ENCODE results near the gene ZGPAT. TPM values are rescaled to one million over a fixed set of nuclear protein-coding genes. Genes with fewer than 3 reads are reported as not detected.

ZGPAT gene
- total RNA-seq, 1 experiment from 2014 or later, result 27.6 TPM

GRCh38 chr20:63777614-63778013 is 69.8 kb downstream of the ZGPAT start:
- Mint-ChIP-seq H3K9me3 (no peaks in the 10 kb centered on the region; a peak in 2 of 5 replicates), H3K4me1 (peaks cover 23% of the 10 kb centered on the region in 2 experiments), H3K27ac (no peak overlapping the region), H3K4me3 (no peak overlapping the region), H3K36me3 (ENCODE audit: insufficient read depth in 1 of 3, low read depth in 3 of 3) (peaks cover 3 to 16% (median 15%) of the 10 kb centered on the region in 3 experiments; a peak in 6 of 7 replicates), H3K27me3 (ENCODE audit: low read depth) (no peaks in the 10 kb centered on the region; the same call in 1 of the 2 replicates)
- Histone ChIP-seq H3K4me2 (ENCODE audit: insufficient read depth, insufficient read length, low read length) (no peak overlapping the region), H3K23me2 (ENCODE audit: insufficient read length, low read depth, low read length, poor library complexity, severe bottlenecking) (peaks cover 7% of the 10 kb centered on the region), H4K5ac (ENCODE audit: insufficient read length, low read depth, low read length) (no peak overlapping the region), H2BK120ac (ENCODE audit: low read depth, low read length, poor library complexity, severe bottlenecking) (no peak overlapping the region), H3K4me1 (ENCODE audit: insufficient read depth, low read length) (no peaks in the 10 kb centered on the region), H2BK15ac (ENCODE audit: low read depth, low read length) (no peak overlapping the region), H3K4ac (ENCODE audit: low read depth, low read length) (no peak overlapping the region), H2BK20ac (ENCODE audit: low read depth, low read length, poor library complexity, severe bottlenecking) (no peak overlapping the region), H3K9me3 (ENCODE audit: control insufficient read depth, low read depth, low read length) (no peaks in the 10 kb centered on the region), H3T11ph (ENCODE audit: low read length) (no peak overlapping the region), H2BK5ac (ENCODE audit: insufficient read length, low read length) (no peak overlapping the region), H2AFZ (ENCODE audit: low read length) (no peak overlapping the region), H3K14ac (ENCODE audit: insufficient read depth, low read length) (no peak overlapping the region), H3K23ac (ENCODE audit: insufficient read length, low read depth, low read length) (no peak overlapping the region), H3K27ac (ENCODE audit: insufficient read length, low read depth, low read length) (no peak overlapping the region), H4K91ac (ENCODE audit: insufficient read length, low read depth, low read length) (no peak overlapping the region), H3K18ac (ENCODE audit: insufficient read length, low read depth, low read length) (no peak overlapping the region), H4K20me1 (ENCODE audit: control insufficient read depth, insufficient read depth, insufficient read length) (no peaks in the 10 kb centered on the region), H3K79me2 (ENCODE audit: insufficient read depth, low read length) (peaks cover 2% of the 10 kb centered on the region; the same call in 1 of the 2 replicates), H3K9ac (ENCODE audit: extremely low read depth, insufficient read length, low read length) (no peak overlapping the region), H4K8ac (replicated peaks; ENCODE audit: insufficient read length, low read depth, low read length) (no peak overlapping the region), H3K56ac (ENCODE audit: insufficient read length, low read depth, low read length) (no peak overlapping the region), H3K79me1 (ENCODE audit: insufficient read depth, low read depth, low read length, poor library complexity, severe bottlenecking) (peaks cover 2% of the 10 kb centered on the region), H2BK12ac (ENCODE audit: insufficient read length, low read depth, low read length) (no peak overlapping the region), H2AK5ac (ENCODE audit: insufficient read length, low read length) (no peak overlapping the region), H3K27me3 (ENCODE audit: insufficient read depth, low read length) (no peaks in the 10 kb centered on the region)
- TF ChIP-seq CTCF (conservative IDR thresholded peaks at IDR 0.05), result no peak
- DNase-seq, result no peak
- no CpG with 5 or more reads among the region's 13 CpGs for WGBS (ENCODE audit: extremely low coverage, insufficient read length, low lambda C conversion rate)

Data from H9 (cell line).